CD4-positive, alpha-beta T cell treated with Interferon gamma for 1 hour (primary cell): Measurements from ENCODE around the gene FAM53A.

Experiments
- DNase-seq: peaks from one replicate; pipeline ENCODE4 v3.0.0-alpha.2; 2020

FAM53A gene

GRCh38 chr4:1601852-1602654 lies 82.1 kb downstream of the FAM53A start:
- DNase-seq: no peak

DNA sequence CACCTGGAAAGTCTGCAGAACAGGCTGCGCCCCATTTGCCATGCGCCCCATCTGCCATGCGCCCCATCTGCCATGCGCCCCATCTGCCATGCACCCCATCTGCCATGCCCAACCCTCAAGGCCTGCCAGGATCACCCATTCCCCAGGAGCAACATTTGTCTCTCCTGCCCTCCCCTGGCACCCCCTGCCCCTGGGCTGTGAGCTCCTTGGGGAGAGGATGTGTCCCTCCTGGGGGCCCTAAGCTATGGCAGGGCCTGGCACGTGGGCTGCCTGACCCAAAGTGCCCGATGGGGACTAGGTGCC lies 82.6 kb downstream of the FAM53A start:
- no peak for DNase-seq

- DNase-seq: no peak
These were observed 83.1 kb downstream of the FAM53A start for GRCh38 chr4:1600811-1601532.

- DNase-seq: no peak
These were observed 83.8 kb downstream of the FAM53A start for GRCh38 chr4:1600211-1600780.

DNA sequence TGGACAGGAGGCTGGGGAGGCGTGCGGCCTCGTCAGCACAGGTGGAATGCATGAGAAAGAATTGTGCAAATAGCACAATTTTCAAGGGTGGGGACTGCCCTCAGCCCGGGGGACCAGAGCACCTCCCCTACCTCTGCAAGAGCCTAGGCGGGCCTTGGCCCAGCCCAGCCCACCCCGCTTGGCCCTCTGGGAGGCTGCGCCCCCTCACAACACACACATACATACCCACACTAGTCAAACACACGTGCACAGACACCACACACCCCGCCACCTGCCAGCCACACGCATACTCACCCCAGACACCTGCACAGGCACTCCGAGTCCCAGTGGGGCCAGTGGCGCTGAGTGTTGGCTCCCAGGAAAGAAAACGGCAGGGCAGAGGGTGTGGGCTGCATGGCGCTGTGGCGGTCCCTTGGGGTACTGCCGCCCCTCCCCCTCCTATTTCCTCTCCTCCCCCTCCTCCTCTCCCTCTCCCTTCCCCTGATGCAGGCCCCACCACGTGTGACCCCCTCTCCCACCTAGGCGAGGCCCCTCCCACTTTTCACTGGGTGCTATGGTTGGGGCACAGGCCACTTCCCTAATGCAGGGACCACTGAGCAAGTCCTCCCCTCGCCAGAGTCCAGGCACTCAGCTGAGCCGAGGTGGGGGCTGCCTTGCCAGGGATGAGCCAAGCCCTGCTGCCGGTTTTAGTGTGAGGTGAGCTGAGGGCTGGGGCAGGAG lies 84.5 kb downstream of the FAM53A start:
- no peak for DNase-seq

- no peak for DNase-seq
These were observed 85.1 kb downstream of the FAM53A start for GRCh38 chr4:1599026-1599481.

- DNase-seq: no peak
These were observed 85.7 kb downstream of the FAM53A start for GRCh38 chr4:1598206-1599025.

GRCh38 chr4:1597021-1597931 lies 86.8 kb downstream of the FAM53A start:
- DNase-seq: no peak

GRCh38 chr4:1596393-1596792 lies 87.7 kb downstream of the FAM53A start:
- no peak for DNase-seq

DNA sequence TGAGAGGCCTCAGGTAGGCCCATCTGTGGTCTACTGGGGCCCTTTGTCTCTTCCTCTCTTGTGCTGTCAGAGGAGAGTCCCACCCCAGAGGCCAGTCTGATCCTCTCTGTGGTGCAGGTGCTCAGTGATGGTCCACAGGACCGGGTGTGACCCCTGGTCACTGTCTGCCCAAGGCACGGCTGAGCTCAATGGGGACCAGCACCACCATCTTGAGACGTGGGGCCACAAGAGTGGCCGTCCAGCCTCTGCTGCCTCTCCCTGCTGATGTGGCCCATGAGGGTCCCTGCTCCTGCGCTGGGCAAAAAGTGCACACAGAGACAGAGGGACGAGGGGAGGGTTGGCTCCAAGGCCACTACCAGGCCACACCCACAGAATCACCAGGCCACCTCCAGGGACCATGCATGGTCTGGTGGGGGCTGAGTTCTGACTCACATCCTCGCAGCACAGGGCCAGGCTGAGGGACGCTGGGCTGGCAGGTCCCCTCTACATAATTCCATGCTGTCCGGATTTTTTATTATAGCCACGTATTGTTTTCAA lies 88.3 kb downstream of the FAM53A start:
- DNase-seq: no peak

DNA sequence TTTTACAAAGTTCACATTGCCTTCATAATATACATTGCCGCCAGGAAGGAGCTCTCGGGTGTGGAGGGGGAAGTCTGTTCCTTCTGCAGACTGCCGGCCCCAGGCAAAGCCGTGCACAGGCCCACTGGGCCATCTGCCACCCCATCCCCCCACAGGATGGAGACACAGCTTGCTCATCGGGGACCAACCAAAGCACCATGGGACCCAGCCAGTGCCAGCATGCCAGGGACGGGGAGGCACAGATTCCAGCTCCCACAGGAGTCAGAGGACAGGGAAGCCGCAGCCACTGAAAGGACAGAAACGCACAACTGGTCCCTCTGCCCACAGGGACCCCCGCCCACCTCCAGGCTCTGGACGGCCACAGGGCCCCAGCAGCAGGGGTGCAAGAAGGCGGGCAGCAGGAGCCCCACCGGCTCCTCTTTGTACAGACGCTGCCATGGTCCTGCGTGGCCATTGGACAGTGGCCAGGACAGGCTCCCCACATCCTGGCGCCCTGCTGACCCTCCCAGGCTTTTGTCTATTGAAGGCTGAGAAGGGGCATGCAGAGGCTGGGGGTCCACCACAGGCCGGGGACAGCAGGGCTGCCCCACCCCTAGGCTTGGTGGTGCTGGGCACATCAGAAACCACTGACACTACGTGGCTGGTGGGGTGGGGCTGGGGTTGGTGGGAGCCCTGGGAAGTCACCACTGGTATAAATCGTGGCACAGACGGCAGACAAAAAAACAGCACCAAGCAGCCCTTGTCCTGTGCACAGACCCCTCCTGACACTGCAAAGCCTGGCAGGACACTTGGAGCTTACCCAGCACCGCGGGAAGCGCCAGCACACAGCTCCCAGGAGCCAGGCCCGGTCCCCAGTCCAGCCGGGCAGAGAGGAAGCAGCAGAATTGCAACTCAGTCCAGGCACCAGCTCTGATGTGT lies 89.0 kb downstream of the FAM53A start:
- no peak for DNase-seq

- no peak for DNase-seq
These were observed 90.2 kb downstream of the FAM53A start for GRCh38 chr4:1593881-1594345.

GRCh38 chr4:1593458-1593857 lies 90.7 kb downstream of the FAM53A start:
- DNase-seq: no peak

GRCh38 chr4:1592709-1593417 lies 91.2 kb downstream of the FAM53A start:
- no peak for DNase-seq

DNA sequence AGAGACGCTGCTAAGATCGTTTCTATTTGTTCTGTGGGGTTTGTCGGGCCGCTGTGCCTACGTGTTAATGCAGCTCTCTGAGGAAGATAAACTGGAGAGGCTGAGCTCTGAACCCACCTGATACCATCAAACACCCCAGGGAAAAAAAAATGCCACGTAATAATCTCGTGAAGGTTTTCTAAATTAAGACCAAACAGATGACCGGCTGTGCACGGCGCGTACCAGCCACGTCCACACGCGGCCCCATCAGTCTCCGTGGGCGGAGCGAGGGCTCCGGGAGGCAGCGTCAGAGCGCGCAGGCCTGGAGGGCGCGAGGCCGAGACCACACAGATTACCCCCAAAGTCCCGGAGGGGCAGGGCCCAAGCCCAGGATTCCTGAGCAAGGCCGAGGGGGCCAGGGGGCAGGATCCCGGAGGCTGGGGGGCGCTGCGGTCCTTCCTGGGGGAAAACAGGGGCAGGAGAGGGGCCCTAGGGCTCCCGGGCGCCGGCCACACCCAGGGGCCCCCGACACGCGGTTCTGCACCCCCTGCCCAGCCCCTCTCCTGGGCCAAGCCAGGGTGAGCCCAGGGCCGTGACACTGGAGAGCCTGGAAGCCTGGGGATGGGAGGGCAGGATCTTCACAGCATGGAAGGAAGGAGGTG lies 91.9 kb downstream of the FAM53A start:
- DNase-seq: no peak

- DNase-seq: no peak
These were observed 93.0 kb downstream of the FAM53A start for GRCh38 chr4:1591107-1591506.

GRCh38 chr4:1590244-1590643 lies 93.9 kb downstream of the FAM53A start:
- DNase-seq: no peak
